ENCODE measurements around the gene IQCB1.
"Not testable (repeated sequence)": the region's sequence is repeated elsewhere in the genome, so short reads cannot be mapped to it uniquely, and the experiment has no call there.

The IQCB1 gene

DNA sequence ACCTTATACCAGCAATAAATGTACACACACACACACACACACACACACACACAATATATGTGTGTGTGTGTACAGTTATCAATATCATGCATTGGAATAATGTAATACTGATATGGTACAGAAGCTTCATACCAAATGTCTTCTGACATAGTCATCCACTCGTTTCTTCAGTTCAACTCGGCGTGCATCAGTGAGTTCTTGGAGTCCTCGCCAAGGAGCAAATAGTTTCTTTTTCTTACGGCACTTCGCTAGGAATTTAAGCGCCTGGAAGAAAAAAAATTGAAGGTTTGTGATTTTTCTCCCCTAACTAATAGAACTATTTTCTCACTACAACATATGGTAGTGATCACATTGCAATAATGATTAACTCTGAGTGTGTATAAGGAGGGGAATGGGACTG, 53.2 kb downstream of the IQCB1 start:
- Histone ChIP-seq H3K9me3 (no peaks in the 10 kb centered on the region), H3K36me3 (peaks cover 86% of the 10 kb centered on the region)
- TF ChIP-seq Cebpa-rat (IDR thresholded peaks at IDR 0.05): no peak

DNA sequence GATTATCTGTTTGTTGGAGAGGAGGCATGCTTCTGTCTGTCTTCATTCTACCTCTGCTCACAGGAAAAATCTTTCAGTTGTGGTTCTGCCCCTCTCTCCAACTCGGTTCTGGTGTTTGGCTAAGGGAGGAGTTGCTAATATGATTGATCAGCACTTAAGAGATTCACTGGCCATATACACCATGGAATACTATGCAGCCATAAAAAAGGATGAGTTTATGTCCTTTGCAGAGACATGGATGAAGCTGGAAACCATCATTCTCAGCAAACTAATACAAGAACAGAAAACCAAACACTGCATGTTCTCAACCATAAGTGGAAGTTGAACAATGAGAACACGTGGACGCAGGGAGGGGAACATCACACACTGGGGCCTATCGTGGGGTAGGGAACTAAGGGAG, 59.8 kb downstream of the IQCB1 start:
- H4K20me1 ChIP-seq, H3K9ac ChIP-seq, H3K27me3 ChIP-seq, H3K4me2 ChIP-seq, H3K4me3 ChIP-seq, H3K27ac ChIP-seq, H3K9me3 ChIP-seq, H3K4me1 ChIP-seq: not testable (repeated sequence)
- peaks cover 90% of the 10 kb centered on the region for H3K36me3 ChIP-seq

More for the DNA sequence above, 53.2 kb downstream of the IQCB1 start:
- no peak overlapping the region for H3K4me2 ChIP-seq
- no peaks in the 10 kb centered on the region for H3K4me1 ChIP-seq
- H4K20me1 ChIP-seq: no peaks in the 10 kb centered on the region
- no peak overlapping the region for H3K4me3 ChIP-seq
- no peak overlapping the region for H3K9ac ChIP-seq
- H3K27ac ChIP-seq: no peak overlapping the region
- H3K27me3 ChIP-seq: no peaks in the 10 kb centered on the region

DNA sequence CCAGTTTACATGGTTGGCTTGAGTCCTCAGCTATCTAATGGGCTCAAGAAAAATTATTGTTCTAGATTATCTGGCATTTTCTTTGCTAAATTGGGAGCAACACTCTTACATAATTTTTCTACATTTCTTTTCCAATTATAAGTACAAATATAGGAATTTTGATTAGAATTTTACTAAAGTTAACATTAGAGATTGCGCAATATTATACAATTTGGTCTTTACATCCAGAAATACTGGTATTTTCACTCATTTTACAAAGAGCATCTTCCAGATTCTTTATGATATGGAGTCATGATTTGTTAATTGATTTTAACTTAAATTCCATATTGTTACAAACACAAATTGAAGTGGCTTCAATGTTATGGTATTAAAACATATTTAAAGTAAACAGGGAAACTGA, 65.6 kb downstream of the IQCB1 start:
- peak; percentile 89; the same call in 1 of the 2 replicates for TF ChIP-seq Cebpa-rat (IDR thresholded peaks at IDR 0.05)
- Histone ChIP-seq H3K4me3 (no peak overlapping the region), H3K9me3 (no peaks in the 10 kb centered on the region), H3K4me1 (no peaks in the 10 kb centered on the region), H3K4me2 (no peak overlapping the region), H3K9ac (no peak overlapping the region), H3K36me3 (peaks cover 67% of the 10 kb centered on the region), H3K27me3 (no peaks in the 10 kb centered on the region), H3K27ac (no peak overlapping the region), H4K20me1 (no peaks in the 10 kb centered on the region)

DNA sequence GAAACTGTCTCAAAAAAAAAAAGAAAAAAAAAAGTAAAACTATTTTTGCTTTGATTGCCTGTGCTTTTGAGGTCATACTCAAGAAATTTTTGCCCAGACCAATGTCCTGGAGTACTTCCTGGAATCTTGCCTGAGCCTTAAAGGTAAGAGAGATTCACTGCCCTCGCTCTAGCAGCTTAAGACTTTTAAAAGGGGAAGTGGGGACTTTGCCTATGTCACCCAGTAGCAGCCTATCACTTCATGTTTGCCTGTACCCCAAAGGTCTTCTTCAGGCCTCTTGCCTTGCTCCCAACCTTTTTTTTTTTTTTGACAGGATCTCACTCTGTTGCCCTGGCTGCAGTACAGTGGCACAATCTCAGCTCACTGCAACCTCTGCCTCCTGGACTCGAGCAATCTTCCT, 66.4 kb downstream of the IQCB1 start:
- peaks cover 60% of the 10 kb centered on the region for H3K36me3 ChIP-seq
- no peak overlapping the region for H3K4me2 ChIP-seq
- H3K9ac ChIP-seq: no peak overlapping the region
- no peak for TF ChIP-seq Cebpa-rat (IDR thresholded peaks at IDR 0.05)
- H3K9me3 ChIP-seq: no peaks in the 10 kb centered on the region
- H3K27me3 ChIP-seq: no peaks in the 10 kb centered on the region
- no peak overlapping the region for H3K27ac ChIP-seq
- no peak overlapping the region for H3K4me3 ChIP-seq
- H3K4me1 ChIP-seq: no peaks in the 10 kb centered on the region
- no peaks in the 10 kb centered on the region for H4K20me1 ChIP-seq

DNA sequence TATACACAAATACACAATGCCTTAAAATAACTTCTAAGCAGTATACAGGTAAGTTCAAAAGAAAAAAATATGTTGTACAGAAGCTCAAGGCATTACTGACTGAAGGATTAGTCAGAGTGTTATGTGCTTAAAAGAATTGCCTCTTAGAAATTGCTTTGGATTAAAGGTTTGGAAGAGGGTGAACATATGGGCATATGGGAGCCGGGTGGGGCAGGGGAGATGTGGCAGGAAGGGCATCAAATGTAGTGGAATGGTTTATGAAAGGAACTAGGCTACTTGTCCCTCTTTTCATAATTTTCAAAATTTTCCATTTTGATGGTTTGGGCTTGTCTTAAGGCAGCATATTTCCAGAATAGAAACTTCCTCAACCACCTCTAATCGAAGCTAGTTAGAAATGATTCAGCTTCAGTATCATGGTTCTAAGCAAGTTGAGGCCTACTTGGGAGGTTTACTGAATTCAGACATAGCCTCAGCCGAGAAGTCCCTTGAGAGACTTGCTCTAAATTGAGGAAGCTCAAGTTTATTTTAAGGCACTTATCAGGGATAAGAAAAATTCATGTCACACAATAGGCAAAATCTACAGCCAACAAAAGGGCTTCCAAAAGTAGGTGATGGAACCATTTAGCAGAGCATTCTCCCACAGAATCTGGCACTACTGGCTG, 75.2 kb downstream of the IQCB1 start:
- no peak overlapping the region for H3K4me3 ChIP-seq
- no peak overlapping the region; the same call in 1 of the 2 replicates for H3K27ac ChIP-seq
- TF ChIP-seq Cebpa-rat (IDR thresholded peaks at IDR 0.05): no peak
- H3K4me1 ChIP-seq: peaks cover 36% of the 10 kb centered on the region
- H3K27me3 ChIP-seq: no peaks in the 10 kb centered on the region
- peak overlapping the region; percentile 71 for H3K4me2 ChIP-seq
- no peak overlapping the region for H3K9ac ChIP-seq
- no peaks in the 10 kb centered on the region for H3K36me3 ChIP-seq
- H3K9me3 ChIP-seq: no peaks in the 10 kb centered on the region
- H4K20me1 ChIP-seq: no peaks in the 10 kb centered on the region

DNA sequence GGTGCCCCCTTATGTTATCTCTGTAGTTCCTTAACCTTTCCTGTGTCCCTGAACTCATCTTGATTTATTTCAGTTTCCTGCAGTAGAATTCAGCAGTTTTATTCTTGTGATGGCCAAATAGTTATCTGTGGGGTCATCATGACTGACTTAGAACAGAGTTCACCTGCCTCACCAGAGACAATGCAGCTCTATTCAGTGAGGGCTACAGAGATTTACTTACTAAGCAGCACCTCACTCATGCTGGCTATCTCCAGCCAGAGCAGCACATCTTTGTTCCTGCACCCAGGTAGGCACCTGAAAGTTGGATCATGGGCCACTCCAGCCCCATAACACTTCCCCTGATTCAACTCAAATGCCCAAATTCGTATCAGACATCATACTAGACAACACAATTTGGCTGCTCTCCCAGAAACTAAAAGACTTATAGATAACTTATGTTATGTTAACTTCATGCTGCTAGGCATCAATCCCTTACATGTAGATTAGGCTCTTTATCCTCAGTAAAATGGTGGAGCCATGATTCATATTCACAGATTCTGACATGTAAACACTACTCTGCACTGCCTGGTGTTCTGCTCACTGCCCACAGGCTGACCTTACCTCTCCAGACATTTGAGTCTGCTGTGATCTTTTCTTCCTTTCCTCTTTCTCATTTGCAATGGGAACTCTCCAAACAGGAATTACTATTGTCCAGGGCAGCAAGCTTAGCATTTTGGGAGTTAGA, 76.0 kb downstream of the IQCB1 start:
- H3K27ac ChIP-seq: no peak overlapping the region

DNA sequence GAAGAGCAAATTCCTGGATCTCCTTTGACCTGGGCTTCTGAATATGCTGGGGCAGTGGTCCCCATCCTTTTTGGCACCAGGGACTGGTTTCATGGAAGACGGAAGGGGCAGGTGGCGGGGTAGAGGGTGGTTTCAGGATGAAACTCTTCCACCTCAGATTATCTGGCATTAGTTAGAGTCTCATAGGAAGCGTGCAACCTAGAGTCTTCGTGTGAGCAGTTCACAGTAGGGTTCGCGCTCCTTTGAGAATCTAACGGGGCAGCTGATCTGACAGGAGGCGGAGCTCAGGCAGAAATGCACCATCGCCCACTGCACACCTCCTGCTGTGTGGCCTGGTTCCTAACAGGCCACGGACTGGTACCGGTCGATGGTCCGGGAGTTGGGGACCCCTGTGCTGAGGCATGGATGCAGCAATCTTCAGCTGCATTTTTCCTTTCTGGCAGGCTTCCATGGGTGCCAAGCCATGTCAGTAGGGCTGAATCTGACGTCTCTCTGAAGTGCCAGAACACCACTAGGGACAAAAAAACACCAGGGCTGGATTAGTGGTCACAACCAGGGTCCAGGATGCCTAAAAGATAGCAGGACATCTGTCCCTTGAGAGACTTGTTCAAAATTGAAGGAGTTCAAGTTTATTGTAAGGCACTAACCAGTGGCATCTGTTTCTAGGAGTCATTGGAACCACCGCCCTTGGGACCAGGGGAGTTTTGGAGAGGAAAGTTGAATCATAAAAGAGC, 76.9 kb downstream of the IQCB1 start:
- no peaks in the 10 kb centered on the region for H3K27me3 ChIP-seq
- no peaks in the 10 kb centered on the region for H4K20me1 ChIP-seq
- no peak overlapping the region for H3K9ac ChIP-seq
- peaks cover 36% of the 10 kb centered on the region for H3K4me1 ChIP-seq
- no peak for TF ChIP-seq Cebpa-rat (IDR thresholded peaks at IDR 0.05)
- H3K4me3 ChIP-seq: no peak overlapping the region
- H3K9me3 ChIP-seq: no peaks in the 10 kb centered on the region
- no peaks in the 10 kb centered on the region for H3K36me3 ChIP-seq
- H3K27ac ChIP-seq: no peak overlapping the region
- H3K4me2 ChIP-seq: 0 out of 2 replicates have a peak overlapping the region, but pooled peaks have one; percentile 1

More for the DNA sequence above, 76.0 kb downstream of the IQCB1 start:
- Histone ChIP-seq H3K4me2 (peak overlapping the region; percentile 71), H4K20me1 (no peaks in the 10 kb centered on the region), H3K4me3 (no peak overlapping the region), H3K9me3 (no peaks in the 10 kb centered on the region), H3K27me3 (no peaks in the 10 kb centered on the region), H3K36me3 (no peaks in the 10 kb centered on the region), H3K9ac (no peak overlapping the region), H3K4me1 (peaks cover 36% of the 10 kb centered on the region)
- TF ChIP-seq Cebpa-rat (IDR thresholded peaks at IDR 0.05): no peak

DNA sequence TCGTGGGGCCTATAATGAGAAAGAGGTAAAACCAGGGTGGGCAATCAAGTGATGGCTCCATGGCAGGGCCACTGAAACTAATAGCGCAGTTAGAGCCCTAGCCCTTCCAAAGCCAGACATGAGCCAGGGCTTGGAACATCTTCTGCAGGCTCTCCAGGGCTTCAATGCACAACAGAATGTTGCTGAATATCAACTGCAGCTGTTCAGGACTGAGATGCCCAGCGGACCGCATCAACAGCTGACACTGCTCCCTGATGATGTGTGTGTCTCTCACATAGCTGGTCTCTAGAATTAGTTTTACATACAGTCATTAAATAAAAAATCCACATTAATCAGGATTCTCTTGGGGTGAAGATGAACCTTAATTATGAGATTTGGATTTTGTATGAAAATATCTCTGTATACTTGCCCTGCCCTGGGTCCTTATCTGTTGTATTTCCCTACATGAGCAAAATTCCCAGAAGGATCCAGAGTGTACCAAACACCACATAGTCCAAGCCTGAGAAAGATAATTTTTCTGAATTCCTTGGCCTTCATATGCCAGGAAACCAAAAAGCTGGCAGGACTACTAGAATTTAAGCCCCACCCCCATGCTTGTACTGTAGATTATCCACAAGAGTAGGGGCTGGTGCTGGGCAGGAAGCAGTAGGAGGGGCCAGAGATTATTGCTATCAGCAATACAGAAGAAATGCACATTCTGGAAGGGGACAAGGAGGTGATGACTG, 77.6 kb downstream of the IQCB1 start:
- no peak for TF ChIP-seq Cebpa-rat (IDR thresholded peaks at IDR 0.05)
- H3K4me3 ChIP-seq: no peak overlapping the region

DNA sequence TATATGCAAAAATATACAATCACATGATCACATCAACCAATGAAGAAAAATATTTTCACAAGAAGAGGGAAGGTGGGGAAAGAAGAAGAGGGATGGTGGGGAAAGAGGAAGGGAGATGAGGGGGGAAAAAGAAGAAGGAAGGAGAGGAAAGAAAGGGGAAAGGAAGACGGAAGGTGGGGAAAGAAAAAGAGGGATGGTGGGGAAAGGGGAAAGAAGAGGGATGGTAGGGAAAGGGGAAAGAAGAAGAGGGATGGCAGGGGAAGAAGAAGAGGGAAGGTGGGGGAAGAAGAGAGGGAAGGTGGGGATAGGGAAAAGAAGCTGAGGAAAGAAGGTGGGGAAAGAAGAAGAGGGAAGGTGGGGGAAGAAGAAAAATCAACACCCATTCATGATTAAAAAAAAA, 82.1 kb downstream of the IQCB1 start:
- Histone ChIP-seq H3K4me3 (no peak overlapping the region), H3K27me3 (no peaks in the 10 kb centered on the region), H3K9ac (no peak overlapping the region), H3K4me2 (no peak overlapping the region), H3K4me1 (peaks cover 33% of the 10 kb centered on the region), H4K20me1 (peaks cover 15% of the 10 kb centered on the region), H3K27ac (no peak overlapping the region), H3K9me3 (no peaks in the 10 kb centered on the region), H3K36me3 (no peaks in the 10 kb centered on the region)
- no peak for TF ChIP-seq Cebpa-rat (IDR thresholded peaks at IDR 0.05)

More for the DNA sequence above, 77.6 kb downstream of the IQCB1 start:
- H4K20me1 ChIP-seq: no peaks in the 10 kb centered on the region
- H3K4me1 ChIP-seq: peaks cover 36% of the 10 kb centered on the region
- no peak overlapping the region for H3K9ac ChIP-seq
- no peaks in the 10 kb centered on the region for H3K27me3 ChIP-seq
- H3K27ac ChIP-seq: no peak overlapping the region
- 0 out of 2 replicates have a peak overlapping the region, but pooled peaks have one; percentile 1 for H3K4me2 ChIP-seq
- H3K9me3 ChIP-seq: no peaks in the 10 kb centered on the region
- no peaks in the 10 kb centered on the region for H3K36me3 ChIP-seq
